HG03558 (cell line): Measurements from ENCODE around the gene CCDC177.
"Not testable (repeated sequence)": the region's sequence is repeated elsewhere in the genome, so short reads cannot be mapped to it uniquely, and the experiment has no call there.

Source experiments
- ATAC-seq: cut with Tn5 transposase; IDR thresholded peaks from one replicate; pipeline ENCODE4 v1.9.1; 2021; ENCODE audit warnings: moderate number of reproducible peaks; ENCODE audit not compliant: unreplicated experiment; ENCODE audit errors: extremely low read depth

Gene CCDC177

DNA sequence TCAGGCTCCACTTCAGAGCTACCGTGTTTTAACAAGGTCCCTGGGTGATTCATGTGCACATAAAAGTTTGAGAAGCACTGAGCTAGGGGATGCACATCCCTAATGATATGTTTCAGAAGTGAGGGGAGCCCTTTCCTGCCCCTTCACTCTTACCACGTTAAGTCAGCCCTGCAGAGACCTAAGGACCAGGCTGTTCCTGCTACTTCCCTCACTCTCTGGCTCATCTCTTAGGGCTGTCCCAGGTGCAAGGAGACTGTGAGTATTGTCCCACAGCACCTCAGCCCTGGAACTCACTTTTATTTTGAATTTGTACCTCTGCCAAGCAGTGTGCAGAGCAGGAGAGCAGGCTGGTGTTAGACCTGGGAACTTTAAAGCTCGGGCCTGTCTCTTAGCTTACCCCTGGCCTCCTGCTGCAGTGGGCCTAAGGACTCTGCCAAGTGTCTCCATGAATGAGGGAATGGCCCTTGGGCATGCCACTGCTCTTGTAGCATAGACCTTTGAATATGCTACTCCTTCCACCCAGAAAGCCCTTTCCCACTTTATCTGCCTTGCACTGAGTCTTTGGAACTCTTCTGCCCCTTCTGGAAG is 25.7 kb upstream of the CCDC177 start:
- ATAC-seq: no peak

DNA sequence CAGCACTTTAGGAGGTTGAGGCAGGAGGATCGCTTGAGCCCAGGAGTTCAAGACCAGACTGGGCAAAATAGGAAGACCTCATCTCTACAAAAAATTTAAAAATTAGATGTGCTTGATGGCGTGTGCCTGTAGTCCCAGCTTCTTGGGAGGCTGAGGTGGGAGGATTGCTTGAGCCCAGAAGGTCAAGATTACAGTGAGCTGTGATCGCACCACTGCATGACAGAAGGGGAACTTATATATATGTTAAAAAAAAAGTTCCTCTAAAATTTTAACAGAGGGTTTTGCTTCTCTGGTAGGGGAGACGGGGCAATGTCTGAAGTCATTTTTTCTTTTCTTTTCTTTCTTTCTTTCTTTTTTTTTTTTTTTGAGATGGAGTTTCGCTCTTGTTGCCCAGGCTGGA is 24.8 kb upstream of the CCDC177 start:
- ATAC-seq: not testable (repeated sequence)

DNA sequence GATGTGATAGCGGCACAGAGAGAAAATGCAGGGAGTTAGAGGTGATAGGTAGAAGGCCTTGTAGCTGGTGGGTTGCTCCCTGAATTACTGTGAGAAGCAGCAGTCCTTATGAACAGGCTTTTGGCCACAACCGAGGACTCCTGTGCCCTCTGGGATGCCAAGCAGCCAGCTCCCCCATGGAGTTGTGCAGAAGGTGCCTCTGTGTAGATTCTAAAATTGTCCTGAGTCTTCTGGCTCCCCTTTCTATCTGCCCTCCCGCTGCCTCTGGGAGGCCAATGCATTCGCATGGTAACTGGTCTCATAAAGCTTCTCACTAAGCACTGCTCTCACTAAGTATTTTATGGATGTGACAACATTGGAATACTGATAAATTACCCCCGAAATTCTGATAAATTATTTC is 20.7 kb upstream of the CCDC177 start:
- ATAC-seq: no peak

DNA sequence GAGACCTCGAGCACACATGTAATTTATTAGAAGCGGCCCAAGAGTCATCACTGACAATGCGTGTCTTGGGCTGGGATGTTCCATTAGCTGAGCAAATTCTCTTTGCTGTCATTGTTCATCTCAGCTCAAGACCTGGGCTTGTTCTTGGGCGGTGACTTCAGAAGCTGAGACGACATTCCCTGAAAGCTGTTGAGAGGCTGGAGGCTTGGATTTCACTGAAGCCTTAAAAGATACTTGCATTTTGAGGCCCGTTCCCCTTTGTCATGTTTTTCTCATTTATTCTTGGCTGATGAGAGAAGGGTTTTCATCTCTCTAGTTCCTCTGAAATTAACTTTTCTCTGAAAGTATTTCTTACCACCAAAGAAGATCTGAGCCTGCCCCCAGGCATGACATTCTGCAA is 20.2 kb upstream of the CCDC177 start:
- ATAC-seq: no peak

DNA sequence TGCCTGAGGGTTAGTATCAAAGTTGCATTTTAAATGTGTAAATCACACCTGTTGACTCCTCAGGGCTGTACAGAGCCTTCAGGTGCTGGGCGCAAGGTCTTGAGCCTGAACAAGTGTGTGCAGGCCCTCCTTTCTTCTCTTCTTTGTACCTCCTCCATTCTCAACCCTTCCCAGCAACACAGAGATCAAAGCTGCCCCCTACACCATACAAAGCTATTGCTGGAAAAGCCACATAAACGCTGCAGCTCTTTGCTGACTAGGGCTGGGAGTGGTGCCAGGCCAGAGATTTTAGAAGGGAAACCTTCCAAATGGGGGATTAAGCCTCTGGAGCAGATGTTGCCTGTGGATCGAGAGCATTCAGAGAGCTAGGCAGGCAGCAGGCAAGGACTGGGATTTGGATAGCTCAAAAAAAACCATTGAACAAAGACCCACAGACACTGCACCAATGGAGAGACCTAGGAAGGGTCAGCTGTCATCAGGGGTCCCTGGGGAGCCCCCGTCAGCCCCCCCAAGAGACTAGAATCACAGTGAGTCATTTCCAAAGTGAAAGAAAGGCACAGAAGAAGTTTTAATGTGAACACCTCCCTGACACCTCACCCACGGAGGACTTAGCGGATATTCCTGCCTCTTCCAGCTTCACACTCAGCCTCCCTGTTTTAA is 18.5 kb upstream of the CCDC177 start:
- ATAC-seq: no peak

DNA sequence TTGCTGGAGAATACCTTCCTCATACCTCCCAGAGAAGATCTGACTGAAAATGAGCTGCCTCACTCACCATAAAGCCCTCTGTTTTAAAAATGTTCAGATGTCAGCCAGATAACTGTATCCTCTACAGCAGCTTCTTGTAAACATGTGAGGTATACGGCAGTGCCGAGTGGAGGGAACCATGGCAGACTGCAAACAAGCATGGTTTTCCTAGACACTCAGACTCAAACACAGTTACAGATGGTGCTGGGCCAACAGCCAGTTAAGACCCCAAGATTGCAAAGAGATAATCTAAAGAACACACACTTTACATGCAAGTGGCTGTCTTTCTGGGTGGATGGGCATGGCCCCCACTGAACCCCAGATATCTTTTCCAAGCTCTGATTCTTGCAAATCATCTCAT is 16.6 kb upstream of the CCDC177 start:
- no peak for ATAC-seq

DNA sequence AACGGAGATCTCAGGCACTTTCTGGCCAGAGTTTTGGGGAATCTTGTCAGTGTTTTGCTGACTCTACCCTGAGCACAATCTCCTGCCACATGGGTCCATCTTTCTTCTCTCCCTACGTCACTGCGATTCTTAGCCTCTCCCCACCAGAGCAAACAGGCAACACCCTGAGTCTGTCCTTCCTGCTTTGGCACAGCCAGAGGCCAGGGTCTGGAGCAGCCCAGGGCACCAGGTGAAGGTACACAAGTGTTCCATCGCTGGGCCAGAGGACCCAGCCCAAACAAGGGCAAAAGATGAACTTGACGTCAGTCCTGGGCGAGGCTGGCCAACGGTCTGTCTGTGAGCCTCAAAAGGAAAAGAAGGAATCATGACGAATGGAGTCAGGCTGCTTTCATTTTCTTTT is 12.7 kb upstream of the CCDC177 start:
- ATAC-seq: no peak

DNA sequence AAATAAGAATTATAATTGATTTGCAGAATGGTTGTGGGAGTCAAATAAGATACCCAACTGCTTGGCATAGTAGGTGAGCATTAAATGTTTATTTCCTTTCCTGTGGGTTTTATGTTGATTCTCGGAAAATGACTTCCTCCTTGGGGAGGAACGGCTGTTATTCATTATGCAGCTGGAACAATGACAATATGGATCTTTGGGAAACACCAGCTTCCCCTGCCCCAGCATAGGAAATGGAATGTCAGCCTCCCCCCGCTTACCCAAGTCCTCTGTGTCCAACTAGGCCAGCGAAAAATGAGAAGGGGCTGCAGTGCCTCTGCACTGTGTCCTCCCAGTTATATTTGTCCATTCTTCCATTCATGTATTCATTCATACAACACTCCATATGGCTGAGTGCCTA is 11.7 kb upstream of the CCDC177 start:
- ATAC-seq: no peak

DNA sequence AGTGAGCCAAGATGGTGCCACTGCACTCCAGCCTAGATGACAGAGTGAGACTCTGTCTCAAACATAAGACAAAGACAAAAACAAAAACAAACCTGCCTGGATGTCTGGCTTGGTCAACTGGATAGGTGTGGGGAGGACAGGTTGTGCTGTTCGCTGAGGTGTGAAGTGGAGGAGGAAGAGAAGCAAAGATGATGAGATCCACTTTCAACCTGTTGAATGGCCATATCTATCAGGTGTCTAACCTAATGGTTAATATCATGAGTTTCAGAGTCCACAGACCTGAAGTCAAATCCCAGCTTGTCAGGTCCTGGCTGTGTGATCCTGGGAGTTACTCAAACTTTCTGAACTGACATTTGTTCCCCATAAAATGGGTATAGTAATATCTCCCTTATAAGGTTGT is 9.7 kb upstream of the CCDC177 start:
- no peak for ATAC-seq

DNA sequence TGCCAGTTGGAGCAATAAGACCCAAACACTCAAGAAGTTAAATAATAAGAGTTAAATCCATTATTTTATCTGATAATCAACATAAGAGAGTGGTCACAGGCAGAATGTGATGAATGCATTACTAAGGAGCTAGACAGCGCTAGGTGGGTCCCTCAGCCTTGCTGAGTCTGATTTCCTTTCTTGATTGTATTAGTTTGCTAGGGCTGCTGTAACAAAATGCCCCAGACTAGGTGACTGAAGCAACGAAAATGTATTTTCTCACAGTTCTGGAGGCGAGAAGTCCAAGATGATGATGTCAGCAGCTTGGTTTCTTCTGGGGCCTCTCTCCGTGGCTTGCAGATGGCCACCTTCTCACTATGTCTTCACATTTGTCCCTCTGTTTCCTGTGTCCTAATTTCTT is 8.2 kb upstream of the CCDC177 start:
- ATAC-seq: no peak

DNA sequence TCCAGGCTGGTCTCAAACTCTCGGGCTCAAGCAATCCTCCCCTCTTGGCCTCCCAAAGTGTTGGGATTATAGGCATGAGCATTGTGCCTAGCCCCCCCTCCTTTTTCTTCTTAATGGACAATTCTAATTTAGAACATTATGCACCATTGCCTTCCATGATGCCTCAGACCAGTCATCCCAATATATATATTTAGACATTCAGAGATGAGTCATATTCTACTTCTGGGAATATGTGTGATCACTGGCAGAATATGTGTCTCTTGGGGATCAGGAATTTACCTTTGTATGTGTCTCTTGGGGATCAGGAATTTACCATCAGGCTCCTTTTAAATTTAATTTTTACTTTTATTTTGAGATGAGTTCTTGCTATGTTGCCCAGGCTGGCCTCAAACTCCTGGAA is 7.5 kb upstream of the CCDC177 start:
- ATAC-seq: no peak

DNA sequence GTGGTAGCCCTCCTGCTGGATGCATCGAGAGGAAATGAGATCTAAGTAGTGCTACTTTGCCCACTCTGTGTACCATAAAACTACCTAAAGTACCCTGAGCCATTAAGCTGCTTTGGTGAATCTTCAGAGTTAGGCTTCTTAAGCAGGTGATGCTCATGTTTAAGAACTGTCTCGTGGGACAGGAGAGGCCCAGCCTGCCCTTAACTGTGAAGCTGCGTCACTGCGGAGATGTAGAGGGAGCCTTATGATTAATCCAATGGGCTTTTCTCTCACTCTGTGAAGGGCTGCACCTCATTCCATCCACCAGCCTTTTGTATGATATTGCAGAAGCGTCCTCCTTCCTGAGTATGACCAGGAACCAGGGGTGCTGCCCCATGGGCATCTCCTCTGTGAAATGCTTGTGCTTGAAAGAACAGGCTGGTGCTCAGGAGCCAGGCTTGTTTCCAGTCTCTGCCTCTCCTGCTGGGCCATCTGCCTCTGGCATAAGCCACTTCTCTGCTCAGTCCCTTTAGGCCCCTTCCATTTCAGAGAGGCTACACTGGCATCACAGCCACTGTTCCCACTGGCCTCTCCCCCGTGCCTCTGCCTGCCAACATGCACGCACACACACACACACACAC is 6.8 kb upstream of the CCDC177 start:
- no peak for ATAC-seq

DNA sequence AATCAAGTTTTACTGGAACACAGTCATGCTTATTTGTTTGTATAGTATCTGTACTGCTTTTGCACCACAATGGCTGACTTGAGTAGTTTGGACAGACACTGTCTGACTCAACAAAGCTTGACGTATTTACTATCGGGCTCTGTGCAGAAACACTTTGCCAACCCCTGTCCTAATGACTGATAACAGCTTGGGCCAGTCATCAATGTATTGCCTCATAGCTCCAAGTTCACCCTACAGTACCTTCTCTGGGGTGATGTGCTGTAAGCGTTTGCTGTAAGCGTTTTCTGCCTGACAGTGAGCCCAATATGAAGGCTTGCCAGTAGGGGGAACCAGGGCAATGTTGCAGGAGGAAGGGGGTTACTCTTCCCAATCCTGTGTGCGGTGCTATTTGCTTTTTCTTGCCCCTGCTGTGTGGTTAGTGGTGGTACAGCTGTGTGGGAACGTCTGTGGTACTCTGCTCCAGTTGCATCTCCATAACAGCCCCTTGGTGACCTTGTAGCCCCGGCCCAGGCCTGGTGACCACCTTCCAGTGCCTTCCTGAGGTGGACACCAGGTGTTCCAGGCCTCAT is 5.4 kb upstream of the CCDC177 start:
- ATAC-seq: no peak

DNA sequence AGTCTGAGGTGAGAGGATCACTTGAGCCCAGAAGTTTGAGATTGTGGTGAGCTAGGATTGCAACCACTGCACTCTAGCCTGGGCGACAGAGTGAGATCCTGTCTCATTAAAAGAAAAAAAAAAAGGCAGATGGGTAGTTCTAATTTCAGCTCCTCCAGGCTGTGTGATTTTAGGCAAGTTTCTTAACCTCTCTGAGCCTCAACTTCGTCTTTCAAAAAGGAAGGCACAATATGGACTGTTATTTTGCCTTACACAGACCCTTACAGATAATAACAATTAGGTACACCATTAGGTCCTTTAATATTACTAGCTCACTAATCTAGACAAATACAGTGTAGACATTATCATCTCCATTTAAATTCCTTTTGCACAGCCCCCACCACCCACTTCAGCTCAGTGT is 4.8 kb upstream of the CCDC177 start:
- no peak for ATAC-seq

DNA sequence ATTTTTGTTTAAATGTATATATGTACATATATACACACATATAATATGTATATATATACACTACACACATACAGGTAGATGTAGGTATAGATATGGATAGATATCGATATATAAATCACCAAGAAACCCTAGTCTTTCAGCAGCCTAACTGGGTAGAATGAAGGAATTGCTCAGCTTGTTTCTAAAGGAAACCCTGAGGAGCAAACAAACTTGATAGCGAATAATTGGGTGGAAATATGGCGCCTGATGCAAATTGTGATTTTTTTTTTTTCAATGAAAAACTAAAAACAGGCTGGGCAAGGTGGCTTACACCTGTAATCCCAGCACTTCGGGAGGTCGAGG is 254 bp upstream of the CCDC177 start:
- no peak for ATAC-seq

DNA sequence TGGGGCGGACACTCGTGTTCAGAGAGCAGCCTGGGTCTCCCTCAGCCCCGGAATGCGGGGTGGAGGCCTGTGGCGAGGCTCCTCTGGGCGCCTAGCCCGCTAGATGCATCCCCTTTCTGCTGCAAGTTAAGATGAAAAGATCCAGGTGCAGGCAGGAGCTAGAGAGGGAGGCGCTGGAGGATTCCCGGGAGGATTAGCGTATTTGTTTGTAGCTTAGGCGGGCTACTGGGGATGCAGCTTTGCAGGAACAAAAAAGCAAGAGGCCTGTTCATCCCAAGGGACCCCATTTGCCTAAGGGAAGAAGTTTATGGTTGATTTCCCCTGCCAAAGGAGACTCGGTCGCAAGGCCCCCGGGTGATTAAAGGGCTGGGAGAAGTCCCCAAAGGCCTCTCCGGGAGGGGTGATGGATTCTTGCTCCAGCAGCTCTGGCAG is 824 bp downstream of the CCDC177 start:
- no peak for ATAC-seq

DNA sequence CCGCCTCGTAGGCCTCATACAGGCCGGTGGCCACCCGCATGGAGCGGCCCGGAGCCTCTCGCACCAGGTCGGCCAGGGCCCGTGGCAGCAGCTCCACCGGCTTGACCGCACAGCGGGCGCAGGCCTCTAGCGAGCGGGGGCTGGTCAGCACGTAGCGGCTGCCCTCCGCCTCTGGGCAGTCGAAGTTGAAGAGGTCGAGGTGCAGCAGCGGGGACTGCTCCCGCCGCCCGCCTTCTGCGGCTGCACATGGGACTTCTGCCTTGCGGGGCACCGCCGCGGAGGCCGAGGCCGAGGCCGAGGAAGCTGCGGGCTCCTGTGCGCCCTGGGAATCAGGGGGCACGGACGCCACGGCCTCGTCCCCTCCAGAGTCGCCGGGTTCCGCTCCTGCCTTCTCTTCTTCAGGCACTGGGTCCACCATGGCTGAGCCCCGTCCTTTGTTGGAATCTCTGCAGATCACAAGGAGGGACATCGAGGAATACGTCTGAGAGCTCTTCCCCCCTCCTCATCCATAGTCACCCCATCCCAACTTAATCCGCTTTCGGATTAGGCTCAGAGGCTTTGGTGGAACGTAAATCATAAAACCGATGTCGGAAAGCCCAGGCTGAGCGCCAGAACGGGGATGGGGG is 1.4 kb downstream of the CCDC177 start:
- no peak for ATAC-seq

DNA sequence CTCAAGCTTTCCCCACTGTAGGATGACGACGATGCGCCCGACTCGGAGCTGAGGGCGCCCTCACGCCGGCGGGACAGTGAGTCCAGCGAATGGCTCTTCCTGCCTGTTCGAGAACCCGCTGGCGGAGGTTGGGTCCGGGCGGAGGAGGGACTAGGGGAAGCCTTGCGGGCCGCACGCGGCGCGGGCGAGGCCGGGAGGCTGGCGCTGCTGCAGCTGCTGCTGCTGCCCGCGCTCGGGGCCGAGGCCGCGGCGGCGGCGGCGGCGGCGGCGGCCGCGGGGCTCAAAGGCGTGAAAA is 1.9 kb downstream of the CCDC177 start:
- ATAC-seq: no peak

DNA sequence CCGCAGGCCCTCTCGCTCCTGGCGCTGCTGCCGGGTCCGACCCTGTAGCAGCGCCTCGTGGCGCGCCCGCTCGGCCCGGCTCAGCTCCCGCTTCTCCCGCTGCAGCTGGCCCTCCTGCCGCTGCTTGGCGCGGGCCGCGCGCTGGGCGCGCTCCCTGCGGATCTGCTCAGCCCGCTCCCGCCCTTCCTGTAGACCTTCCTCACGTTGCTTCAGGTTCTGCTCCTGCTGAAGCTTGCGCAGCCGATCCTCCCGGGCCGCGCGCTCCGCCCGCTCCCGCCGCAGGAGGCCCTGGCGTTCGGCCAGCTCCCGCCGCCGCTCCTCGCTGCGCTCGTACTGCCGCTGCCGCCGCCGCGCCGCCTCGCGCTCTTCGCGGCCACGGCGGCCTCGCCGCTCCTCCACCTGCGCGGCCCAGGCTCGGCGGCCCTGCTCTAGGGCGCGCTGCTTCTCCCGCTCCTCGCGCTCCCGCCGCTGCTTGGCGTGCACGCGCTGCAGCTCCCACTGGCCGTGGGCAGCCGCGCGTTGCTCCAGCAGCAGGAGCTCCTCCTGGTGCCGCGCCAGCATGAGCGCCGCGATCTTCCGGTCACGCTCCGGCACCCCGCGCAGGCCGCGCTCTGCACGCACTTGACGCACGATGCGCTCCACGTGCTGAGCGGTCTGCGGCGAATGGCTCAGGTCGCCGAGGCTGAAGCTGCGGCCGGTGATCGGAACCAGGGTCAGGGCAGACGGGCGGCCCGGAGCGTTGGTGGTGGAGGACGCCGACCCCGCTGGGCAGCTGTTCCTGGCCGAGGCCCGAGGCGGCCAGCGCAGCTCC is 2.4 kb downstream of the CCDC177 start:
- ATAC-seq: no peak

DNA sequence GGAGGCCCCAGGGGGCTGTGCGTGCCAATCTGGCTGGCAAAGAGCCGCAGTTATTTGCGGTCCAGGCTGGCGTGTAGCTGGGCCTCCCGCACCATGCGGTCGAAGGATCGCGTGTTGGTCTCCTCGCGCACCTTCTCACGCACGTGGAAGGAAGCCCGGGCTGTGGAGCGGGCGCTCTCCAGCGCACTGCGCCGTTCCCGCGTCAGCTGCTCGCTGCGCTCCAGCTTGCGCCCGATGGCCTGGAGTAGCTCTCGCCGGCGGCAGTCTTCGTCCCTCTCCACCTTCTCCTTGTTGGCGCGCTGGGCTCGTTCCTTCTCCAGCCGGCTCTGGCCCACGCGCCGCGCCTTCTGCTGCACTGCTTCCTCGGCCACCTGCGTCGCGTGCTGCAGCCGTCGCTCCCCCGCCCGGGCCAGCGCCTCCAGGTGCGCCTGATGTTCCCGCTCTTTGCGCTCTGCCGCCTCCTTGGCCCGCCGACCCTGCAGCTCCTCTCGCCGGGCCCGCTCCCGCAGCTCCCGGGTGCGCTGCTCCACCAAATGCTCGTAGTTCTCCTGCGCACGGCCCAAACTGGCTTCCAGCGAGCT is 3.1 kb downstream of the CCDC177 start:
- ATAC-seq: no peak
